Measurements from ENCODE around the gene UNC5A. TPM values are rescaled to one million over a fixed set of nuclear protein-coding genes. Genes with fewer than 3 reads are reported as not detected.

Gene UNC5A
- polyA plus RNA-seq, 1 of the 3 experiments (the other 2 are of a cell fraction), result 0.46 TPM

- peaks cover 0 to 11% of the 10 kb centered on the region in 2 experiments; a peak in 1 of 4 replicates for H3K4me1 ChIP-seq (ENCODE audit: control insufficient read depth in 1 of 2, insufficient read depth in 2 of 2, low read depth in 1 of 2, low read length in 1 of 2)
- 56% methylated on average over 7 of the region's 15 CpGs for WGBS (ENCODE audit: low lambda C conversion rate)
- POLR2A ChIA-PET, result interaction anchor here (0.5 kb wide), 1 partner anchor 208 kb away, joined by 3 read pairs; no protein-coding TSS in a partner anchor
- H3K9me2 ChIP-seq, result no peaks in the 10 kb centered on the region
- H3F3A ChIP-seq (replicated peaks; ENCODE audit: insufficient read depth), result no peaks in the 10 kb centered on the region
- no peaks in the 10 kb centered on the region for H3K36me3 ChIP-seq (replicated peaks in 1 of 2; ENCODE audit: control insufficient read depth in 1 of 2, insufficient read depth in 2 of 2, low read length in 1 of 2)
- H3K4me3 ChIP-seq (ENCODE audit: low read depth in 2 of 2, low read length in 1 of 2), result no peak overlapping the region
- H3K27ac ChIP-seq (ENCODE audit: low read depth in 2 of 2, low read length in 1 of 2), result peak overlapping the region in 1 of 2 experiments; percentile 33; a peak in 2 of 4 replicates
- H3K27me3 ChIP-seq (ENCODE audit: insufficient read depth), result no peaks in the 10 kb centered on the region
- no peaks in the 10 kb centered on the region for H4K20me1 ChIP-seq (ENCODE audit: insufficient read depth)
- H3K4me2 ChIP-seq, result no peak overlapping the region
- H3K79me2 ChIP-seq (ENCODE audit: insufficient read depth), result no peaks in the 10 kb centered on the region
- no peak overlapping the region; the same call in 1 of the 2 replicates for H2AFZ ChIP-seq (ENCODE audit: low read depth)
- no peaks in the 10 kb centered on the region for H3K9me3 ChIP-seq
- DNase-seq, result no peak
- peak overlapping the region; percentile 53 for H3K9ac ChIP-seq
- CTCF ChIA-PET, result interaction anchor here (0.6 to 2.2 kb wide), 5 partner anchors 19 to 174 kb away, joined by 3 to 7 read pairs (median 3); no protein-coding TSS in a partner anchor
- TF ChIP-seq NRF1 (IDR thresholded peaks at IDR 0.05; ENCODE audit: low read depth, low read length) (no peak), SMC3 (IDR thresholded peaks at IDR 0.05; ENCODE audit: low read depth, low read length) (no peak), MEF2A (IDR thresholded peaks at IDR 0.05; ENCODE audit: borderline replicate concordance, low read depth) (no peak), GATA2 (CRISPR knock-in tag; IDR thresholded peaks at IDR 0.05) (no peak), RCOR1 (IDR thresholded peaks at IDR 0.05; ENCODE audit: low read length) (no peak), JUND (IDR thresholded peaks at IDR 0.05) (peak; percentile 62), TEAD4 (IDR thresholded peaks at IDR 0.05; ENCODE audit: borderline replicate concordance, insufficient read depth) (no peak), NFIC (IDR thresholded peaks at IDR 0.05; ENCODE audit: borderline replicate concordance) (peak; percentile 51; the same call in 1 of the 2 replicates), RAD21 (IDR thresholded peaks at IDR 0.05; ENCODE audit: low read length) (no peak), FOXM1 (IDR thresholded peaks at IDR 0.05; ENCODE audit: low read depth) (no peak), IRF3 (IDR thresholded peaks at IDR 0.05; ENCODE audit: low read depth, low read length) (no peak), CTCF (IDR thresholded peaks at IDR 0.05) (no peak), MXI1 (IDR thresholded peaks at IDR 0.05; ENCODE audit: low read depth, low read length) (no peak), CHD2 (IDR thresholded peaks at IDR 0.05; ENCODE audit: low read length, partially characterized antibody) (no peak), RFX5 (IDR thresholded peaks at IDR 0.05; ENCODE audit: low read length) (no peak), TCF12 (IDR thresholded peaks at IDR 0.05) (peak; percentile 76), SIN3A (IDR thresholded peaks at IDR 0.05; ENCODE audit: borderline replicate concordance, low read depth, low read length) (no peak), RXRA (IDR thresholded peaks at IDR 0.05; ENCODE audit: borderline replicate concordance, low read depth) (no peak), GABPA (IDR thresholded peaks at IDR 0.05; ENCODE audit: low read depth) (no peak), ELF1 (IDR thresholded peaks at IDR 0.05) (no peak), EZH2phosphoT487 (IDR thresholded peaks at IDR 0.05; ENCODE audit: borderline replicate concordance, low read depth) (no peak), FOXJ3 (CRISPR knock-in tag; IDR thresholded peaks at IDR 0.05) (no peak), POLR2AphosphoS5 (IDR thresholded peaks at IDR 0.05; ENCODE audit: low read depth, low read length) (no peak)
- TF ChIP-seq, protein P1, sequence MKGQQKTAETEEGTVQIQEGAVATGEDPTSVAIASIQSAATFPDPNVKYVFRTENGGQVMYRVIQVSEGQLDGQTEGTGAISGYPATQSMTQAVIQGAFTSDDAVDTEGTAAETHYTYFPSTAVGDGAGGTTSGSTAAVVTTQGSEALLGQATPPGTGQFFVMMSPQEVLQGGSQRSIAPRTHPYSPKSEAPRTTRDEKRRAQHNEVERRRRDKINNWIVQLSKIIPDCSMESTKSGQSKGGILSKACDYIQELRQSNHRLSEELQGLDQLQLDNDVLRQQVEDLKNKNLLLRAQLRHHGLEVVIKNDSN (IDR thresholded peaks at IDR 0.05; ENCODE audit: borderline replicate concordance, low read depth), result no peak
- TF ChIP-seq, protein P2, sequence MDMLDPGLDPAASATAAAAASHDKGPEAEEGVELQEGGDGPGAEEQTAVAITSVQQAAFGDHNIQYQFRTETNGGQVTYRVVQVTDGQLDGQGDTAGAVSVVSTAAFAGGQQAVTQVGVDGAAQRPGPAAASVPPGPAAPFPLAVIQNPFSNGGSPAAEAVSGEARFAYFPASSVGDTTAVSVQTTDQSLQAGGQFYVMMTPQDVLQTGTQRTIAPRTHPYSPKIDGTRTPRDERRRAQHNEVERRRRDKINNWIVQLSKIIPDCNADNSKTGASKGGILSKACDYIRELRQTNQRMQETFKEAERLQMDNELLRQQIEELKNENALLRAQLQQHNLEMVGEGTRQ (IDR thresholded peaks at IDR 0.05; ENCODE audit: borderline replicate concordance, low read depth, low read length), result no peak
- TF ChIP-seq, protein P3, sequence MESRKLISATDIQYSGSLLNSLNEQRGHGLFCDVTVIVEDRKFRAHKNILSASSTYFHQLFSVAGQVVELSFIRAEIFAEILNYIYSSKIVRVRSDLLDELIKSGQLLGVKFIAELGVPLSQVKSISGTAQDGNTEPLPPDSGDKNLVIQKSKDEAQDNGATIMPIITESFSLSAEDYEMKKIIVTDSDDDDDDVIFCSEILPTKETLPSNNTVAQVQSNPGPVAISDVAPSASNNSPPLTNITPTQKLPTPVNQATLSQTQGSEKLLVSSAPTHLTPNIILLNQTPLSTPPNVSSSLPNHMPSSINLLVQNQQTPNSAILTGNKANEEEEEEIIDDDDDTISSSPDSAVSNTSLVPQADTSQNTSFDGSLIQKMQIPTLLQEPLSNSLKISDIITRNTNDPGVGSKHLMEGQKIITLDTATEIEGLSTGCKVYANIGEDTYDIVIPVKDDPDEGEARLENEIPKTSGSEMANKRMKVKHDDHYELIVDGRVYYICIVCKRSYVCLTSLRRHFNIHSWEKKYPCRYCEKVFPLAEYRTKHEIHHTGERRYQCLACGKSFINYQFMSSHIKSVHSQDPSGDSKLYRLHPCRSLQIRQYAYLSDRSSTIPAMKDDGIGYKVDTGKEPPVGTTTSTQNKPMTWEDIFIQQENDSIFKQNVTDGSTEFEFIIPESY (IDR thresholded peaks at IDR 0.05; ENCODE audit: borderline replicate concordance, low read depth), result no peak
Measured at GRCh38 chr5:176784218-176785165, 25.9 kb upstream of the UNC5A start.
